ENCODE data around the gene ANO1.
"Not testable (repeated sequence)": the region's sequence is repeated elsewhere in the genome, so short reads cannot be mapped to it uniquely, and the experiment has no call there.

Gene ANO1

GRCh38 chr11:70210051-70210501 lies 132.0 kb downstream of the ANO1 start:
- no peaks in the 10 kb centered on the region for H3K27me3 Mint-ChIP-seq
- peaks cover 24 to 40% of the 10 kb centered on the region in 2 donors for H3K36me3 Mint-ChIP-seq
- DNase-seq (no peak), ATAC-seq (replicated peaks) (no peak)
- H3K4me1 Mint-ChIP-seq = peaks cover 18 to 50% of the 10 kb centered on the region in 2 donors
- H3K27ac Mint-ChIP-seq = peak overlapping the region; percentile 56
- H3K4me3 Mint-ChIP-seq = no peak overlapping the region
- no peaks in the 10 kb centered on the region for H3K9me3 Mint-ChIP-seq

GRCh38 chr11:70210530-70210929 lies 132.4 kb downstream of the ANO1 start:
- H3K4me1 Mint-ChIP-seq = peaks cover 16 to 46% of the 10 kb centered on the region in 2 donors
- ATAC-seq (replicated peaks) = no peak
- H3K4me3 Mint-ChIP-seq = no peak overlapping the region
- no peaks in the 10 kb centered on the region for H3K9me3 Mint-ChIP-seq
- DNase-seq = no peak
- H3K27me3 Mint-ChIP-seq = no peaks in the 10 kb centered on the region
- H3K27ac Mint-ChIP-seq = no peak overlapping the region
- H3K36me3 Mint-ChIP-seq = peaks cover 24 to 38% of the 10 kb centered on the region in 2 donors

GRCh38 chr11:70212227-70212811 lies 134.2 kb downstream of the ANO1 start:
- DNase-seq (no peak), ATAC-seq (replicated peaks) (no peak)
- Mint-ChIP-seq H3K36me3 (peaks cover 17 to 22% of the 10 kb centered on the region in 2 donors), H3K4me3 (no peak overlapping the region), H3K27ac (no peak overlapping the region), H3K27me3 (peaks cover 0 to under 1% of the 10 kb centered on the region in 2 donors), H3K9me3 (no peaks in the 10 kb centered on the region), H3K4me1 (peaks cover 11 to 31% of the 10 kb centered on the region in 2 donors)

GRCh38 chr11:70217388-70217787 lies 139.3 kb downstream of the ANO1 start:
- not testable (repeated sequence) for ATAC-seq (replicated peaks); H3K4me3 Mint-ChIP-seq; H3K4me1 Mint-ChIP-seq; H3K9me3 Mint-ChIP-seq; H3K36me3 Mint-ChIP-seq; DNase-seq; H3K27ac Mint-ChIP-seq
- peaks cover 0 to 26% of the 10 kb centered on the region in 2 donors for H3K27me3 Mint-ChIP-seq

GRCh38 chr11:70218076-70218475 lies 140.0 kb downstream of the ANO1 start:
- not testable (repeated sequence) for H3K4me1 Mint-ChIP-seq; DNase-seq; H3K27ac Mint-ChIP-seq; ATAC-seq (replicated peaks); H3K36me3 Mint-ChIP-seq; H3K9me3 Mint-ChIP-seq; H3K4me3 Mint-ChIP-seq
- H3K27me3 Mint-ChIP-seq = peaks cover 0 to 26% of the 10 kb centered on the region in 2 donors

- H3K27me3 Mint-ChIP-seq = peaks cover 0 to 26% of the 10 kb centered on the region in 2 donors
- H3K36me3 Mint-ChIP-seq = no peaks in the 10 kb centered on the region
- no peak for ATAC-seq (replicated peaks)
- no peak overlapping the region for H3K27ac Mint-ChIP-seq
- no peaks in the 10 kb centered on the region for H3K4me1 Mint-ChIP-seq
- H3K9me3 Mint-ChIP-seq = no peaks in the 10 kb centered on the region
- no peak for DNase-seq
- H3K4me3 Mint-ChIP-seq = no peak overlapping the region
Measured at GRCh38 chr11:70220136-70220535, 142.0 kb downstream of the ANO1 start.

GRCh38 chr11:70220920-70221319 lies 142.8 kb downstream of the ANO1 start:
- ATAC-seq (replicated peaks) (no peak), DNase-seq (no peak)
- no peaks in the 10 kb centered on the region for H3K36me3 Mint-ChIP-seq
- no peak overlapping the region for H3K4me3 Mint-ChIP-seq
- H3K4me1 Mint-ChIP-seq = no peaks in the 10 kb centered on the region
- peaks cover 0 to 26% of the 10 kb centered on the region in 2 donors for H3K27me3 Mint-ChIP-seq
- no peaks in the 10 kb centered on the region for H3K9me3 Mint-ChIP-seq
- H3K27ac Mint-ChIP-seq = no peak overlapping the region

GRCh38 chr11:70225681-70226177 lies 147.6 kb downstream of the ANO1 start:
- Mint-ChIP-seq H3K27me3 (no peaks in the 10 kb centered on the region), H3K4me3 (no peak overlapping the region), H3K4me1 (no peaks in the 10 kb centered on the region), H3K9me3 (no peaks in the 10 kb centered on the region), H3K27ac (no peak overlapping the region), H3K36me3 (no peaks in the 10 kb centered on the region)
- DNase-seq (no peak), ATAC-seq (replicated peaks) (no peak)

GRCh38 chr11:70226183-70226582 lies 148.1 kb downstream of the ANO1 start:
- Mint-ChIP-seq H3K27ac (no peak overlapping the region), H3K9me3 (no peaks in the 10 kb centered on the region)
- no peak for ATAC-seq (replicated peaks)

GRCh38 chr11:70226967-70227366 lies 148.8 kb downstream of the ANO1 start:
- Mint-ChIP-seq H3K4me3 (no peak overlapping the region), H3K9me3 (no peaks in the 10 kb centered on the region), H3K36me3 (no peaks in the 10 kb centered on the region), H3K27ac (no peak overlapping the region), H3K4me1 (no peaks in the 10 kb centered on the region), H3K27me3 (no peaks in the 10 kb centered on the region)
- no peak for DNase-seq
- no peak for ATAC-seq (replicated peaks)

More at GRCh38 chr11:70226183-70226582, 148.1 kb downstream of the ANO1 start:
- Mint-ChIP-seq H3K36me3 (no peaks in the 10 kb centered on the region), H3K27me3 (no peaks in the 10 kb centered on the region), H3K4me1 (no peaks in the 10 kb centered on the region), H3K4me3 (no peak overlapping the region)
- no peak for DNase-seq

GRCh38 chr11:70229737-70230136 lies 151.6 kb downstream of the ANO1 start:
- Mint-ChIP-seq H3K4me3 (no peak overlapping the region), H3K27me3 (peaks cover 8 to 9% of the 10 kb centered on the region in 2 donors), H3K36me3 (no peaks in the 10 kb centered on the region), H3K9me3 (no peaks in the 10 kb centered on the region), H3K27ac (no peak overlapping the region), H3K4me1 (no peaks in the 10 kb centered on the region)
- no peak for DNase-seq
- ATAC-seq (replicated peaks) = no peak

- no peaks in the 10 kb centered on the region for H3K4me1 Mint-ChIP-seq
- no peaks in the 10 kb centered on the region for H3K9me3 Mint-ChIP-seq
- ATAC-seq (replicated peaks) (no peak), DNase-seq (no peak)
- peaks cover 8 to 9% of the 10 kb centered on the region in 2 donors for H3K27me3 Mint-ChIP-seq
- H3K4me3 Mint-ChIP-seq = no peak overlapping the region
- H3K27ac Mint-ChIP-seq = no peak overlapping the region
- no peaks in the 10 kb centered on the region for H3K36me3 Mint-ChIP-seq
Measured at GRCh38 chr11:70230151-70230839, 152.2 kb downstream of the ANO1 start.

GRCh38 chr11:70230840-70231710 lies 153.0 kb downstream of the ANO1 start:
- DNase-seq = no peak
- H3K4me3 Mint-ChIP-seq = no peak overlapping the region

GRCh38 chr11:70233034-70233433 lies 154.9 kb downstream of the ANO1 start:
- DNase-seq (no peak), ATAC-seq (replicated peaks) (no peak)
- H3K27ac Mint-ChIP-seq = no peak overlapping the region
- no peaks in the 10 kb centered on the region for H3K4me1 Mint-ChIP-seq
- no peaks in the 10 kb centered on the region for H3K36me3 Mint-ChIP-seq
- H3K27me3 Mint-ChIP-seq = peaks cover 12 to 17% of the 10 kb centered on the region in 2 donors
- H3K4me3 Mint-ChIP-seq = no peak overlapping the region
- H3K9me3 Mint-ChIP-seq = no peaks in the 10 kb centered on the region

More at GRCh38 chr11:70230840-70231710, 153.0 kb downstream of the ANO1 start:
- ATAC-seq (replicated peaks) = no peak
- Mint-ChIP-seq H3K27ac (no peak overlapping the region), H3K9me3 (no peaks in the 10 kb centered on the region), H3K27me3 (peaks cover 8 to 9% of the 10 kb centered on the region in 2 donors), H3K36me3 (no peaks in the 10 kb centered on the region), H3K4me1 (no peaks in the 10 kb centered on the region)
